GM18526 (cell line): ENCODE data around the gene AIFM1.

ENCODE experiments used
- POLR2A ChIP-seq: IDR thresholded peaks from 3 replicates; pipeline ENCODE4 v1.6.1; 2011; ENCODE audit not compliant: insufficient read length; ENCODE audit errors: extremely low read depth

The AIFM1 gene

DNA sequence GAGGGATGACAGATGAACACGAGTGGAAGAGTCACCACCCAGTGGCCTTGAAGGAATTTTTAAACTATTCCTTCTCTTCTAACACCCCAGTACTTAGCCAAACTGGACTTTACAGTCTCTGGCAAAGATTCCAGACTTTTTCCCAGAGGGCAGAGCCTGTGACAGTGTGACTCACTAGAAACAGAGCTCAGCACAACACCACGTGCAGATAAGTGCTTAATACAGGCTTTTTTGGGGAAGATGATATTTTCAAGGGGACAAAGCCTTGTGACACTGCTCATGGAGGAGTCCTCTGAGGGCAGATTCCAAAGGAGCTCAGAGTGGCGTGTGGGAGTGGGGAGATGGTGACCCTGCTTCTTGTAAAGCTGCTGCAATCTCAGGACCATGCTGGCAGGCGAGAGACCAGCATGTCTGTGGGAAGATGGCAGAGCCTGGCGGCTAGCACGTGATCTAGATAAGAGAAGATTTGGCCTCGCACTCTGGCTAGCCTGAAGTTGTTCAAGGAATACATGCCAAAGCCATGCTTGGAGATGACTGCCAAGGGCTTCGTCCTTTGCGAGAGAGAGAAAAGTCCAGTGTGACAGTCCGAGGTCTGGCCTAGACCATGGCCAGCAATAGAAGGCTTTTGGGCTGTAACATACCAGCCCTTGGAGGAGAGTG, 8.5 kb upstream of the AIFM1 start:
- no peak for TF ChIP-seq POLR2A

DNA sequence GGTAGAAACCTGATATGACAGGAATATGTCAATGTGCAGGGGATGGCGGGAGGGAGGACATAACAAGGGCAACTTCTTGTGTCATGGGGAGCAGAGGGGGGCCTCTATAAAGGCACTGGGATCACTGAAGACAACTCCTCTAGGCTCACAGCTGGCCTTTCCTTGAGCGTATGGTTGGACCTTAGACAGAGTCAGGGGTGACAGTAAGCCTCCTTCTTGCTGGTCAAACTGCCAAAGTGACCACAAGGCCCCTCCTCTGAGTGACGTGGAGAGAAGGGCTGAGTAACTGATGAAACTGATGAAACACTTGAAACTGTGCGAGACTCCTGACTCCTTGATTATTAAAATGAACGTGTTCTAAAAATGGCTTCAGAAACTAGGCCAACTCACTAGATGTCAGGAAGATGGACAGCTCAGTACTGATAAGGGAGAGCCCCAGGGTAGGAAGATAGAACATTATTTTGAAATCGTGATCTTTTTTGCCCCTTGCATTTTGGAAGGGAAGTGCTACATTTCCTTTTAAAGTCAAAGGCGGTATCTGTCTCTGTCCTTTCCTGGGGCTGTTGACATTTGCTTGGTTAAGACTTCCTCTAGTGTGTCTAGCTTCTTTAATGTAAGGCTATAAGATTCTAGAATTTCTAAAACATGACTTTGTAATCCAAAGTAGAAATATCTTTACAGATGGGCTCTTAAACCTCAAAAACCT, 7.7 kb upstream of the AIFM1 start:
- peak; percentile 26 for TF ChIP-seq POLR2A

DNA sequence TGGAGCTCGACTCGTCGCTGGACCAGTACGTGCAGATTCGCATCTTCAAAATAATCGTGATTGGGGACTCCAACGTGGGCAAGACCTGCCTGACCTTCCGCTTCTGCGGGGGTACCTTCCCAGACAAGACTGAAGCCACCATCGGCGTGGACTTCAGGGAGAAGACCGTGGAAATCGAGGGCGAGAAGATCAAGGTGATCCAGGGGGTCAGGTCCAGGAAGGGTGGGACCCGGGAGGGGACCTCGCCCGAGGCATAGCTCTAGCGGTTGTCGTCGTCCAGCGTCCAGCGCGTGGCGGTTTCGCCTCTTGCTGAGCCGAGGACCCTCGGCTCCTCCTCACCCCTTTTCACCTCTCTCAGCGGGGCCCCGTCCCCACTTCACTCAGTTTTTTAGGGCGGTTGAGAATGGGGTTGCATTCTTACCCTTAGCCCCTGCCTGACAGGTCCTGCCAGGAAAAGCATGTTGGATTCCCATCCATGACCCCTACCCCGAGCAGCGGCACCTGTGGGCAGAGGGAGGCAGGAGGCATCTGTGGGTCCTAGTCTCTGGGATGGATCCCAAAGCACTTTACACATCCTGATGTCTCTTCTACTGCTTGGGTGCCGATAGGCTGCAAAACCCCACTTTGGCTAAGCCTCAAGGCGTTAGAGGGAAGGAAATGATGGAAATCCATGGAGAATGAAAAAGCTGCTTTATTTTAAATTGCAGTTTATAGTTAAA, 6.6 kb upstream of the AIFM1 start:
- TF ChIP-seq POLR2A: no peak

DNA sequence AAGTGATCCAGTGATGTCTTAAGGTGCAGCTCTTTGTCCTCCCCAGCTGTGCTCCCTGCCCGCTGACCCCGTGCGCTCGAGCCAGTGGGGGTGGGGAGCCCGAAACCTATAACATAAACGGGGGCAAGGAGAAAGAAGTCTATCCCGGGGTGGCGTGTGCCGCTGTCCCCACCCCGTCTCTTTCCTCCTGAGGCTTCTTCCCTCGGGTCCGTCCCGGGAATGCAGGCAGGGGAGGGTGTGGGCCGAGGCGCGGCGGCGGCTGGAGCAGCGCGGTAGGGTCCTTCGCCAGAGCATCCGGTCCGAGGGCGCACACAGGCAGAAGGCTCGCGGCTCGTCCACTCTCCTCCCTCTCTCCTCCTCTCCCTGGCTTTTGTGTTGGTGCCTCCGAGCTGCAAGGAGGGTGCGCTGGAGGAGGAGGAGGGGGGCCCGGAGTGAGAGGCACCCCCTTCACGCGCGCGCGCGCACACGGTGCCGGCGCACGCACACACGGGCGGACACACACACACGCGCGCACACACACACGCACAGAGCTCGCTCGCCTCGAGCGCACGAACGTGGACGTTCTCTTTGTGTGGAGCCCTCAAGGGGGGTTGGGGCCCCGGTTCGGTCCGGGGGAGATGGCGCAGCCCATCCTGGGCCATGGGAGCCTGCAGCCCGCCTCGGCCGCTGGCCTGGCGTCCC, 5.9 kb upstream of the AIFM1 start, which contains the start of gene RAB33A:
Gene RAB33A (plus strand): TSS at position 517 of the 681 bp plus-strand sequence. CDS start 101 bp downstream, at position 618.
- TF ChIP-seq POLR2A: no peak

DNA sequence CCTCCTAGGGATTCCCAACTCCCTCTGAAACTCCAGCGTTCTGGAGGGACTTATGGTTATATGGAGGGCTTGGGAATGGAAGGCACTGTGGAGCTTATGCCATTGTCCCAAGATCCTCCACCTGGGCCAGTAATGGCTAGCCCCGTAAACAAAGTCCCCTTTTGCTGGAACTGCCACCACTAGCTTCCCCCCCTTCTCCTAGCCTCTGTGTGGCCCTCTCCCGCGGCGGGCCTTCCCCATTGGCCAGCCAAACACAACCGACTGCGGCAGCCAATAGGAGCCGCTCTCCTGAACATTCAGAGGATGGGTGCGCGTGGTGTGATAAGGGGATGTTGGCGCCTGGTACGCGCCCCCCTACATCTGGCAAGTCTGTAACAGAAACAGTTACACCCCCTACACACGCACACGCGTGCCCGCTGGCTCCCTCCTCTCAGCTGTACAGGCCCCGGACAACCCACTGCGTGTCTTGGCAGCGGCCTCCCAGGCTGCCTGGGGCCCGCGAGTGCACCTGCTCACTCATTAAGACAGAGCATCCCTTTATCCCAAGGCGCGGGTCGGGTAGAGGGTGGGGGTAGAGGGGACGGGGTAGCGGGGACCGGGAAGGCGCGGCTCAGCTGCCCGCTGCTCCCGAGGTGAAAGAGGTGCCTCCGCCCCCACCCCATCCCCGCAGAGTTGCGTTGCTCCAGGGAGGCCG, 5.3 kb upstream of the AIFM1 start:
- peak; percentile 51 for TF ChIP-seq POLR2A

DNA sequence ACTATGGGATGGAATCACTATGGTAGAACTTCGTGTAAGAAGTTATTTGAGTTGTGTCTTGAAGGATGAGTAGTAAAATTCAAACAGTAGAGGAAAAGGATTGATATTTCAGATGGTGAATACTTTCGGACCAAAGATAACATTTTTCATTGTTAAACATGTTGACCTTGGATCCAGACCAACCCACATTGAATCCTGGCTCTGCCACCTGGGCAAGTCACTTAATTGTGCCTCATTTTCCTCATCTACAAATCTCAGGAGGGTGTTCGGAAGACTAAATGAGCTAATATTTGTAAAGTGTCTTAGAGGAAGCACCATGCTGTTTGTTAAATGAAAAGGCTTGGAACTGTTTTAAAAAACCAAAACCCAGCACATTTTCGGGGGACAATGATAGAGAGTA, 1.4 kb upstream of the AIFM1 start:
- TF ChIP-seq POLR2A: no peak

DNA sequence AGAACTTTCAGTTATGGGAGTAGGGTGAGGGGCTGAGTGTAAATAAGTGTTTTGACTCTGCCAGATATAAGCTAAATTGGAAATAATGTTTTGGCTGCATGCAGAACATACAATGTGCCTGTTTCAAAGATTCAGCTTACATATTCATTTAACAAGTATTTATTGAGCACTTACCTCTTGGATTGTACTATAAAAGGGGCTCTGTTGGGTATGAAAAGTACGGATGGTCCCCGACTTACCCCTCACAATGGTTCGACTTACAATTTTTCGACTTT, 799 bp upstream of the AIFM1 start:
- TF ChIP-seq POLR2A: no peak

DNA sequence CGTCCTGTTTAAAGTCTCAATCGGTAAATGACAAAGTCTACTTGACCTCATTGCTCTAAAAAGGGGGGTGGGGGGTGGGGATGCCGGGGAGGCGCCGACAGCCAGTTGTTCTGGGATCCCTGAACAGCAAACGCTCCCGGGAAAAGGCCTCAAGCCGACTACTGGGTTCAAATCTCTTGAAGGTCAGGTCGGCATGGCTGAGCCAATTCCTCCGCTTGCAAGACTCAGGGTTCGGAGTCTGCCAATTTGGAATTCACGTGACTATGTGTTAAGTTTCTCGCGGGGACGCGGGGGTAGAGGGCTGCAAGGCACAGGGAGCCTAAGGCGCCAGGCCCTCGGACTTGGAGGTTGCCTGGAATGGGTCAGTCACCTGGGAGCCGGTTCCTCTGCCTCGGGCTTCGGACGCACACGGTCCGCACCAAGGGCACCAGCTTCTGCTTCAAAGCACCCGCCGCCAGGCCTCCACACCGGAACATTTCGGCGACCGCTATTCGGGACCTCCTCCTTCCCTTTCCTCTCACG, 399 bp downstream of the AIFM1 start:
- no peak for TF ChIP-seq POLR2A

DNA sequence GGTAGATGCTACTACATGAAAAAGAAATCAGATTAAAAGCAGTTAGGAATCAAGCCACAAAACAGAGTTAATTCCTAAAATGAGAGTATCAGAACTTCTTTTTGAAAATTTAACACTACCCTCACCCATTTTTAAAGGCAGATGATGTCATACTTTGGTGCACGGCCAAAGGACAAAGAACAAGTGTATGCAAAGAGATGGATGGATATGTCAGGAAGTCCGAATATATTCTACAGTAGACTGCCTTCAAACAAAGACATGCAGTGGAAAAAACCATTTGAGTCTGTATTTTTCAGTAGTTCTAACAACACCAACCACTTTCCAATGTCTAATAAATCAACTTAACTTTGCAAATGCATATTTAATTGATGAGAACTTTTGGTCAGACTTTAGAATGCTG, 2.2 kb downstream of the AIFM1 start:
- TF ChIP-seq POLR2A: no peak

DNA sequence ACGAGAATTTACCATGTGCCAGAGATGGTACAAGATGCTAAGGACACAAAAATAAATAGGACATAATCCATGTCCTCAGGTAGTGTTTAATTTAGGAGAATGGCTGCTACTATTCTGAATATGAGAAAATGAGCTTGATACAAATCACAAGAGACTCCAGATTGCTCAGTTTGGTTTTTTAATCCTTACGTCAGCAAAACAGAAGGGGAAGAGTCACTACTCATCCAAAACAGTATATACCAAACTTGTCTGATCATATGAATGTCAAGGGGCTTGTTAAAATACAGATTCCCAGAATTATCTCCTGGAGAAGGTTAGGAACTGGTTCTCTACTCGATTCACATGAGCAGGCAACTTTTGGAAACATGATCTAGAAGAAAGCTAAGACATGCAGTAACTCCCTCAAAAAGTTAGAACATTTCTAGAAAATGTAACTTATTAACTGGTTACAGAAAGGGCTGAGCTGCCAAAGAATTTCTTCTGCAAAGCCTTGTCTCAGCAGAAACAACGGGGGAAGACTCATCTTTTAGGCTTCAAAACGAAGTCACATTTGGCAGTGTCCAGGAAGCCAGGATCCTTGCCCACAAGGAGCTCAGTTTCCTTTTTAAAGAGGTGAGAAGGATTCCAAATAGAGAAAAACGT, 3.4 kb downstream of the AIFM1 start:
- no peak for TF ChIP-seq POLR2A

DNA sequence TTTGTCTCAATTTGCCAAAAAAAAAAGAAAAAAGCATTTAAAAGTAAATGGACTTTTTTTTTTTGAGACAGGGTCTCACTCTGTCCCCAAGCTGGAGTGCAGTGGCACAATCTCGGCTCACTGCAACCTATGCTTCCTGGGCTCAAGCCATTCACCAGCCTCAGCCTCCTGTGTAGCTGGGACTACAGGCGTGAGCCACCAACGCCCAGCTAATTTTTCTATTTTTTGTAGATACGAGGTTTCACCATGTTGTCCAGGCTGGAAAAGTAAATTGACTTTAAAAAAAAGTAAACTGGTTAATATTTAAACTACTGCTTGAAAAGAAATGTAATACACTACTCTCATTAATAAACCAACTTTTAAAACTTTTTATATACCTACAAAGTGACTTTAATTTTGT, 5.9 kb downstream of the AIFM1 start:
- TF ChIP-seq POLR2A: no peak

DNA sequence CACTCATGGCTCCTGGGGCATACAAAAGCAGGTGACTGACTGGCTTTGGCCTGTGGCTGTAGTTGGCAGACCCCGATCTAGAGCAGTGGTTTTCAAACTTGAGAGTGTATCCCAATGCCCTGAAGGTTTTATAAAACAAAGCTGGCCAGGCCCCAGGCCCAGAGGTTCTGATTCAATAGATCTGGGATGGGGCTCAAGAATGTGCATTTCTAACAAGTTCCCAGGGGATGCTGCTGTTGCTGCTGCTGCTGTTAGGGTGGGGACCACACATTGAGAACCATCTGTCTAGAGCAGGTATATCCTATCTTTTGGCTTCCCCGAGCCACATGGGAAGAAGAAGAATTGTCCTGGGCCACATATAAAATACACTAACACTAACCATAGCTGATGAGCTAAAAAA, 7.3 kb downstream of the AIFM1 start:
- no peak for TF ChIP-seq POLR2A

DNA sequence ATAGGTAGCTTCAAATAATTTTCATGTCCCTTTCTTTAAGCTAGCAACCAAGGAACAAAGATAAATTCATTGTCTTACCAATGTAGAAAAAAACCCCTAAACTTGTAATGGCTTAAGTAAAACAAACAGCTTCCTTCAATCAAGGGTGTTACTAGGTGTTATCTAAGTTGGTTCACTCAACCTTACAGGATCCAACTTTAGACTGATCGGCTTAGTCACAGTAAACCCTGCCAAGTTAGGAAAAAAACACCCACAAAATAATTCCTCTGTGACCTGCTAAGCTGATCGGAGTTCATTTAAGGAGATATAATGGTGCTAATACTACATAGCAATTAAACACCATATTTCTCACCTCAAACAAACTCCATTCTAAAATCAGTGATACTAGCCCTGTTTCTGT, 10.1 kb downstream of the AIFM1 start:
- no peak for TF ChIP-seq POLR2A

DNA sequence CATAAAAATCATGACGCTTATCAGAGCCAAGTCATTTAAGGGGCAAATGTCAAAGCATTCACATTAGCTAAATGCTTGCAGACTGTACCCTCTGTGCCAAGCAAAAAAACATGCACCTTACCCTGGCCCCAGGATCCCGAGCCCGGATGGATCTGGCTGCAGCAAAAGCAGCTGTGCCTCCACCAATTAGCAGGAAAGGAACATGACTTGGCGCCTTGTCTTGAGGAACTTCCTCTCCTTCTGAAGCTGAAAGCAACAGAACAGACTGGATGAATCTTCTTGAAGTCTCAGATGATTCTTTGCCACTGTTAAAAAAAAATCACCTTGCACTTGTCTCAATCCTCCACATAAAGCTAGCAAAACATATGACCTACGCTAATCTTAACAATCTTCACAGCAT, 18.0 kb downstream of the AIFM1 start:
- no peak for TF ChIP-seq POLR2A

DNA sequence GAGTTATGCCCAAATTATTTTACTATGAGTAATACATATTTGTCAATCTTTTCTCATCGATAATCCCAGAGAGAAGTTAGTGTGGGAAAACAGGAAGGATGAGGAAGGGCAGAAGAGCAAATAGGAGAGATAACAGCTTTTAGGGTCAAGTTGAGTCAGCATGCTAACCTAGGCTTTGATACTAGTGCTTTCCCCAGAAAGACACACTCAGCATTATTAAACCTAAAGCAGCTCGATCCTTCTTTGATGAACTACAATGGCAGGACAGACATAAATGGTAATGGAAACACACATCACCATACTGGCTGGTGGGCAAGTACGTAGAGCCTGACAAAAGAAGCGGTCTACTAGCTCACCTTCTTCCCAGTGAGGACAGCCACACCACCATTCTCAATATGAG, 20.5 kb downstream of the AIFM1 start:
- no peak for TF ChIP-seq POLR2A
